ENCODE measurements around the gene VPS26A. TPM values are rescaled to one million over a fixed set of nuclear protein-coding genes. Genes with fewer than 3 reads are reported as not detected.
"Not testable (repeated sequence)": the region's sequence is repeated elsewhere in the genome, so short reads cannot be mapped to it uniquely, and the experiment has no call there.

The VPS26A gene
- total RNA-seq, 1 donor from 2014 or later: 31.7 TPM

DNA sequence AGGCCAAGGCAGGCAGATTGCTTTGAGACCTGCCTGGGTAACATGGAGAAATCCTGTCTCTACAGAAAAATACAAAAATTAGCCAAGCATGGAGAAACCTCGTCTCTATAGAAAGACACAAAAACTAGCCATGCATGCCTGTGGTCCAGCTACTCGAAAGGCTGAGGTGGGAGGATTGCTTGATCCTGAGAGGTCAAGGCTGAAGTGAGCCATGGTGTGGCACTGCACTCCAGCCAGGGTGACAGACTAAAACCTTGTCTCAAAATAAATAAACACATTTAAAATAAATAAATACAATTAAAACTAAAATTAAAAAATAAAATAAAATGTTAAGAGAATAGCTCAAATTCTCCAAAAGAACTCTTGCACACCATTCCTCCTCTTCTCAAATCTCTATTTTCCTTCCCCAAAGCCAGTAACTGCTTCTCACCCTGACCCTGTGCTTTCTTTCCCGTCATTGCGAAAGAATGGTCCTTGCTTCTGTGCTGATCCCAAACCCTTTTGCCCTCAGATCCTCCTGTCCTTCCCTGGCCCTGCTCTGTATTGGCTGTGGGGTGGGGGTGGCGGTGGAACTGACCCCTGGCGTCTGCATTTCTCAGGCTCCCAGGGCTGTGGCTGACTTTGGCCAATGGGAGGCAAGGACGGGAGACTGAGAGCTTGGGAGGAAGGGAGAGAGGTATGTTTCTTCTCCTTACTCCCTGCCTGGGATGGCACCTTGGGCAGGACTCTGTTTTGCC lies 23.7 kb upstream of the VPS26A start:
- intact Hi-C loops (cut with DNase I): no loop called here
- DNase-seq (ENCODE audit: low spot score): no peak

DNA sequence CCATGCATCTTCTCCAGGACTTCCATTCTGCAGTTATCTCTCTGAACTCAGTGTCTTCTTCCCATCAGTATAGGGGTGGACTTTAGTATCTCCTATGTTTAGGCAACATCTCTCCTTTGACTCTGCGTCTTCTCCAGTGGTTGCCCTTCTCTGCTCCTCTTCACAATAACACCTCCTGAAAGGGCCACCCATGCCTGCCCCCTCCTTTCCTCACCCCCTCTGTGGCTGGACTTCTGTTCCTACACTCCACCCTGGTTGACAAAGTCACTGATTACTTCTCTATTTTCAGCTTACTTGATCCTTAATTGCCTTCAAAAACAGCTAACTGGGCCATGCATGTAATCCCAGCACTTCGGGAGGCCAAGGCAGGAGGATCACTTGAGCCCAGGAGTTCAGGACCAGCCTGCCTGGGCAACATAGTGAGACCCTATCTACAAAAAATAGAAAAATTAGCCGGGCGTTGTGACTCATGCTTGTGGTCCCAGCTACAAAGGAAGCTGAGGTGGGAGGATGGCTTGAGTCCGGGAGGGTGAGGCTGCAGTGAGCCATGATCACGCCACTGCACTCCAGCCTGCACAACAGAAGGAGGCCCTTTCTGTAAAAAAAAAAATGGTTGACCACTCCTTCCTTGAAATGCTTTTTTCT lies 22.4 kb upstream of the VPS26A start:
- no peak for DNase-seq (ENCODE audit: low spot score)
- intact Hi-C loops (cut with DNase I): no loop called here

DNA sequence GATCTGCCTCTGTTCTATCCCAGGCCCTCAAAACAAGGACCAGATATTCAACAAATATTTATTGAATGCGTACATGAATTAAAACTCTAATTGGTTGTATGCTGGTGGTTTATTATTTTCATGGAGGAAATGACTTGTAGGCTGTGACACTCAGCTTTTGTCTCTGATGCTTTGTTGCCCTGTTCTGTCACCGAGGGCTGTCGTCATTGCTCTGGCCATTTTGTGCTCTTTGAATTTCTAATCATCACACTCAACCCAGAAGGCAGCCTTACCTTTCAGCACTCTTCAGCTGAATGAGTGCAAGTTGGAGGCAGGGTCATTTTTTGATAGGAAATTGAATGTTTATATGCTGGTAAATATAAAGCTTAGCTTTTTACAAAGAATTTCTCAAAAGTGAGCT lies 21.5 kb upstream of the VPS26A start:
- intact Hi-C loops (cut with DNase I): no loop called here
- no peak for DNase-seq (ENCODE audit: low spot score)

DNA sequence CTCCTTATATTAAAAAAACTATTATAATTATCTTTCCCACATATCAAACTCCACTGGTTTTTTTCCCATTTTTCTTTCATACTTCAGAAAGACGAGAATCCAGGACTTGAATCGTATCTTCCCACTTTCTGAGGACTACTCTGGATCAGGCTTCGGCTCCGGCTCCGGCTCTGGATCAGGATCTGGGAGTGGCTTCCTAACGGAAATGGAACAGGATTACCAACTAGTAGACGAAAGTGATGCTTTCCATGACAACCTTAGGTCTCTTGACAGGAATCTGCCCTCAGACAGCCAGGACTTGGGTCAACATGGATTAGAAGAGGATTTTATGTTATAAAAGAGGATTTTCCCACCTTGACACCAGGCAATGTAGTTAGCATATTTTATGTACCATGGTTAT lies 20.2 kb upstream of the VPS26A start:
- intact Hi-C loops (cut with DNase I): no loop called here

DNA sequence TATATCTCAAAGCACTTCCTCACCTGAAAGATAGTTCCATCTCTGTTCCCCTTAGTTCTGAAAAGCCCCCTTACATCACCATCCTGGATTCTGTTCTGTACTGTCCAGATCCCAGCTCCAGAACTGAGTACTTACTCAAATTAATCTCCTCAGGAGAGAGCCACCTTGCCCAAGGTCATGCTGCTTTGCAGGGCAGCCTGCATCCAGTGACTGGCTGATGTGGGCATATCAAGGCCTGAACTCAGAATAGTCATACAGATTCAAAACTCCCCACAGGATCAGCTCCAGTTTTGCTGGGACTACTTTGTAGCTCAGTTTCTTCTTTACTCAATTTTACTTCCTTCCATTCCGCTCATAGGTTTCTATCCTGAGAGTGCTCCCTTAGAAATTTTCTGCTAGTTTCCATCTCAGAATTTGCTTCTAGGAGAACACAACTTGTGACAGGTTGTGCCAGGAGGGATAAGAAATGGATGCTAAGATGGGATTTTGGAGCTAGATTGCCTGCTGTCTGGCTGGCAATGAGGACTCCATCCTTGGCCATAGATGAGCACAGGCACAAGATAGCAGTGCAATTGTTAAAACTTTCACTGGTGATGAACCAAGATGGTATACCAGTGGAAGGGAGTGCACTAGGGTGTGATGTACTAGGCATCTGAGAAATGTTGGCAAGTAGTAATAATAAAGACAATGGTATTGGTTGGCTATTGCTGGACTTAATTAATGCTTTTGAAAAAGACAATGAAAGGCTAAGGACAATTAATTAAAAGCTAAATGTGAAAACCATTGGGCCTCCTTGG lies 18.8 kb upstream of the VPS26A start:
- DNase-seq (ENCODE audit: low spot score): no peak
- intact Hi-C loops (cut with DNase I): no loop called here

More for the DNA sequence above, 20.2 kb upstream of the VPS26A start:
- no peak for DNase-seq (ENCODE audit: low spot score)

DNA sequence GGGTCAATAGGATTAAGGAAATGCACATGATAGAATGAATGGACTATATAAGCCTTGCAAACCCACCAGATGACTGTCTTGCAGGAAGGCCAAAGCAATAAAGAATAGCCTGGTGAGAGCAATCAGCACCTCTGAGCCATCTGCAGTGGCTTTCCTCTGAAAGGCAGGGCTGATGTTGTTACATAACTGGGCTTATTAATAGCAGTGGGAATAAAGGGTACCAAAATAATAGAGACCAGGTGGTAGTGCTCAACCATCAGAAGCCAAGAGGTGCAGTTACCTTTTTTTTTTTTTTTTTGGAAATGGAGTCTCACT lies 16.8 kb upstream of the VPS26A start:
- no peak for DNase-seq (ENCODE audit: low spot score)
- intact Hi-C loops (cut with DNase I): no loop called here

DNA sequence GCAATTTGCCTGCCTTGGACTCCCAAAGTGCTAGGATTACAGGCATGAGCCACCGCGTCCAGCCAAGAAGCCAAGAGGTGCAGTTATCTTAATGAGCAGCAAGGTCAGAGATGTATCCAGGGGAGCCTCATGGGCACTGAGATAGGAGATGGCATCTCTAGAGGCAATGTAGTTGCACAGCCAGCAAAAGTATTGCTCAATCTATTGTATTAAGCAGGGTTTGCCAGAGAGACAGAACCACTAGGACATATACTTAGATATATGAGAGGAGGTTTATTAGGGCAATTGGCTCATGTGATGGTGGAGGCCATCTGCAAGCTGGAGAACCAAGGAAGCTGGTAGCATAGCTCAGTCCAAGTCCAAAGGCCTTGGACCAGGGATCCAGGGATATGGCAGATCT lies 16.3 kb upstream of the VPS26A start:
- no peak for DNase-seq (ENCODE audit: low spot score)

DNA sequence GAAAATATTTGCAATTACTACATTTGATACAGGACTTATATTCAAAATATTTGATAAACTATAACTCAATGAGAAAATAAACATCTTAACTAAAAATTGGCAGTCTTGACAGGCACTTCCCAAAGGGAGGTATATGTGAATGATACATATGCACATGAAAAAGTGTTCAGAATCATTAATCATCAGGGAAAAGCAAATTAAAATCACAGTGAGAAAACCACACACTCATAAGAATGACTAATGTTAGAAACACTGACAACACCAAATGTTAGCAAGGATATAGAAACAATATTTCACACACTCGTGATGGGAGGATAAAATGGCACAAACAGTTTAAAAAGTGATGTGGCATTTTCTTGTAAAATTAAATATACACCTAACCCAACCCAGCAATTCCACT lies 4.1 kb upstream of the VPS26A start:
- intact Hi-C loops (cut with DNase I): loop anchor here (5.0 kb wide), 1 partner anchor 57 kb away; no protein-coding TSS in a partner anchor

More for the DNA sequence above, 16.3 kb upstream of the VPS26A start:
- intact Hi-C loops (cut with DNase I): no loop called here

DNA sequence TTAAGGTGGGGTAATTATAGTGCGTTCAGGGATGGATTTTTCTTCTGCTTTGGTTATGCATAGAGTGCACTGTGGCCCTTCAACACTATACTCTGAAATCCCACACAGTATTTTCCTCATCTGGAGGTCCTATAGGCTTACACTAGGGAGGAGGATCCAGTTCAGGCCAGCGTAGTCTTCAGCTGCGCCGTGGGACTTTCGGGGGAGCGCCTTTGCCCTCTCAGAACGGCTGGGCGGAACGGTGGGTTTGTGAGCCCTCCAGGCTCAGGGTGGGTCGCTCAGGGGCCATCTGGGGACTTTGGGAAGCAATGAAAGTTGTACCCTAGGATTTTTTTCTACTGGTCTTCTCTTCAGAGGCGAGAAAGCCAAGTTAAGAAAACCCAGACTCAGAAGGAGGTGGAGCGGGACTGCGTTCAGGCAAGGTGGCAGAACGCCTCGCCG lies 652 bp upstream of the VPS26A start:
- intact Hi-C loops (cut with DNase I): loop anchor here (5.0 kb wide), 1 partner anchor 54 kb away; no protein-coding TSS in a partner anchor
- DNase-seq (ENCODE audit: low spot score): no peak

More for the DNA sequence above, 4.1 kb upstream of the VPS26A start:
- DNase-seq (ENCODE audit: low spot score): no peak

DNA sequence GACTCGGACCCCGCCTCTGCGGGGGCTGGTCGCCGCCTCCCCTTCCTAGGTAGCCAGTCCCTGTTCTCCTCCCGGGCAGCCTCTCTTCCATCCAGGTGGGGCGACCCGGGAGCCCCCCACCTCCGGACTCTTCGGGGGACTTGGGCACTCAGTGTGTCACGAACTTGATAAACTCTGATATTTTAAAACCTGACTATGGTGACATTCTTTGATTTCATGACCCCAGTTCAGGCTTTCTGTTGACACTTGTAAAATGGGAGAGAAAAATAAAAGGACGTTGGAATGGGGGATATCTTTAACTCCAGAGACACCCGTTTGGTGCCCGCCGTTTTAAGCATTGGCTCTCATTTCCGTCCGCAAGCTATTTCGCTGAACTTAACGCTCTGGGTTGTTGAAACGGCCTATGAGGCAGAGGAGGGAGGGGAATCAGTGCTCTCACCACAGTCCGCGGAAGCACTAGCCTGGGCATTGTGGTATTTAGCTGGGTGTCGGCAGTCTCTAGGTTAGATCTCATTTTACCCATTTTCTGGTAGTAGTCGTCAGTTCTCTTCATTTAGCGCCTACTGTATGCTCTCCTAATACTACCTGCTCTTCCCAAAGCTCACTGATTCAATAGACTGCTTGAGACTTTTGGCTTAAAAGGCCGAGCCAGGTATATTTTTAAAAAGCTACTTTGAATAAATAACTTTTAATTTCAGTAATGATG lies 738 bp downstream of the VPS26A start:
- intact Hi-C loops (cut with DNase I): loop anchor here (5.0 kb wide), 1 partner anchor 53 kb away; no protein-coding TSS in a partner anchor

DNA sequence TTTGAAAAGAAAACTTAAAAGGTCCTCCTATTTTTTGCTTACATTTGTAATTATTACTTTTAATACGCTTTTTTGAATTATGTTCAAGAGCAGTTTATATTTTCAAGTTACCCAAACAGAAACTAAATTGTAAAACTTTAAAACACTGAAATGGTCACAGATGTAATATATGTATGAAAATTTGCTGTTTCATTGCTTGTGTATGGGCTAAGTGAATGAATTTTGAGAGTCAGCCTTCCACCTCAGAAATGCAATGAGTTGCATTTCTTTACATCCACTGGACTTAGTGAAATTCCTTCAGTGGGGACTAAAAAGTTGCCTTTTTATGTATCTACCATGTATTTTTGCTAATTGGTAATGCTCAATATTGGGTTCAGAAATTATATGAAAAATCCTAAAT lies 1.6 kb downstream of the VPS26A start:
- DNase-seq (ENCODE audit: low spot score): no peak
- intact Hi-C loops (cut with DNase I): no loop called here

More for the DNA sequence above, 738 bp downstream of the VPS26A start:
- no peak for DNase-seq (ENCODE audit: low spot score)

DNA sequence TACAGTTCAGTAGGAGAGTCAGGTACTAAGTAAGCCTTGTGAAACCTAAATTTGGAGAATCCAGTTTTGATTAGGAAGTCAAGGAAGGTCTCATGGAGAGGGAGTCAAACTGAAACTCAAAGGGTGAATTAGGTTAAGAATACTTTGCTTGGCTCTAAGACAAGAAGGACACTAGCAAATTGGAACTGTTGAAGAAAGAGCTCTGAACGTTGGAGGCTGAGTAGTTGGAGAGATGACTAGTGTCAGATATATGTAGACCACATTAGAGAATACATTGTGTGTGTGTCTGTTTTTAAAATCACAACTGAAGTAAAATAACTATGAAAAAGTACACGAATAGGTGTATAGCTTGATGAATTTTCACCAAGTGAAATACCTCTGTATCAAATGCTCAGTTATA lies 6.3 kb downstream of the VPS26A start:
- intact Hi-C loops (cut with DNase I): no loop called here
- DNase-seq (ENCODE audit: low spot score): no peak

DNA sequence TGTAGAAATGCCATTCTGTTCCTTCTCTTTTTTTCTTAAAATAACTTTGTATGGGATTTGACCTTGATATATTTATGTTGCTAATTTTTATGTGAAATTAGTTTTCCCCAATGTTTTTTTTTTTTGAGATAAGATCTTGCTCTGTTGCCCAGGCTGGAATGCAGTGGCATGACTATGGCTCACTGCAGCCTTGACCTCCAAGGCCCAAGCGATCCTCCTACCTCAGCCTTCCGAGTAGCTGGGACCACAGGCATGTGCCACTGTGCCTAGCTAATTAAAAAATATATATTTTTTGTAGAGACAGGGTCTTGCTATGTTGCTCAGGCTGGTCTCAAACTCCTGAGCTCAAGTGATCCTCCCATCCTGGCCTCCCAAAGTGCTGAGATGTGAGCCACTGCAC lies 16.0 kb downstream of the VPS26A start:
- no peak for DNase-seq (ENCODE audit: low spot score)
- intact Hi-C loops (cut with DNase I): no loop called here

DNA sequence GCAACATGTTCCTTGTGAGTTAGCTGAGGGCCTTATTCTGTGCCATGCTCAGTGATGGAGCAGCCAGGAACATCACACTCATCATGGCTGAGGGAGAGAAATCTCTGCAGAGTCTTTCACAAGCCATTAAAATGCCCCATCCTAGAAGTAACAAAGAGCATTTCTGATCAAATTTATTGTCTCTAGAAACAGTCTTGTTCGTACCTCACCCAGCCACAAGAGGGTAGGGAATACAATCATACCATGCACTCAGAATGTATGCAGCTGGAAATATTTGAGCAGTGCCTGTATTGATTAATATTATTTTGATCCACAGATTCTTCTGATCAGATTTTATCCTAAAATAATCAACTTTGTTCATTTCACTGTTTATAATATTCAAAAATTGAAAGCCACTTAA lies 17.3 kb downstream of the VPS26A start:
- no peak for DNase-seq (ENCODE audit: low spot score)
- intact Hi-C loops (cut with DNase I): no loop called here

DNA sequence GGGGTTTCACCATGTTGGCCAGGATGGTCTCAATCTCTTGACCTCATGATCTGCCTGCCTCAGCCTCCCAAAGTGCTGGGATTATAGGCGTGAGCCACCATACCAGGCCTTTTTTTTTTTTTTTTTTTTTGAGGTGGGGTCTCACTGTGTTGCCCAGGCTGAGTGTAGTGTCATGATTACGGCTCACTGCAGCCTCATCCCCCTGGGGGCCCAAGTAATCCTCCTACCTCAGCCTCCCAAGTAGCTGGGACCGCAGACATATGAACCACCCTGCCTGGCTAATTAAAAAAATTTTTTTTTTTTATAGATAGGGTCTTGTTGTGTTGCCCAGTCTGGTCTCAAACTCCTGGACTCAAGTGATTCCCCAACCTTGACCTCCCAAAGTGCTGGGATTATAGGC lies 18.1 kb downstream of the VPS26A start:
- DNase-seq (ENCODE audit: low spot score); intact Hi-C loops (cut with DNase I): not testable (repeated sequence)

DNA sequence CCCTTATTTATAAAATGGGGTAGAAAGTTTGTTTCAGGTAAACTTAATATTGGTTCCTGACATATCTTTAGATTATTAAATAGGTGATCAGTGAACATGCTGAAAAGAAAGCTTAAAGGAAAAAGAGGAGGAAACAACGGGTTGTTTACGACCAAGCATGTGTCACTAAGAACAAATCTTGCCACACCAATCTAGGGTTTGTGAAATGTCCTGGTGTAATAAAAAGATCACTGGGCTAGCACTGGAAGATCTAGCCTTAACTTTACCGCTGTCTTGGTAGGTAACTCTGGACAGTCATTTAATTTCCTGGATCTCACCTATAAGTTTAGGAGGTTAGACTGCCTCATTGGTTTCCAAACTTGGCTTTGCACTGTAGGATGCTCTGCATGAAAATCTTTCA lies 19.0 kb downstream of the VPS26A start:
- intact Hi-C loops (cut with DNase I): no loop called here
- no peak for DNase-seq (ENCODE audit: low spot score)

DNA sequence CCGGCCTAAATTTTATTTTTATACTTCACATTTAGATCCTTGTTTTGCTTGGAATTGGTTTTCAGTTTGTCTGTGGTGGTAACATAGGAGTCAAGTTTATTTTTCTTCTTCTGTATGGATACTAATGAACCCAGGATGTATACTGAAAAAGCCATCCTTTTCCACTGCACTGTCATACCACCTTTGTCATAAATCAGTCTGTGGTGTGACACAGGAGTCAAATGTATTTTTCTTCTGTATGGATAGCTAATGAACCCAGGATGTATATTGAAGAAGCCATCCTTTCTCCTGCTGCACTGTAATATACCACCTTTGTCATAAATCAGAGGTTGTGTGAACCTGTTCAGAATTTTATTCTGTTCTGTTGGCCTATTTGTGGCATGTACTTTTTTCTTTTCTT lies 21.4 kb downstream of the VPS26A start:
- no peak for DNase-seq (ENCODE audit: low spot score)
- intact Hi-C loops (cut with DNase I): no loop called here

DNA sequence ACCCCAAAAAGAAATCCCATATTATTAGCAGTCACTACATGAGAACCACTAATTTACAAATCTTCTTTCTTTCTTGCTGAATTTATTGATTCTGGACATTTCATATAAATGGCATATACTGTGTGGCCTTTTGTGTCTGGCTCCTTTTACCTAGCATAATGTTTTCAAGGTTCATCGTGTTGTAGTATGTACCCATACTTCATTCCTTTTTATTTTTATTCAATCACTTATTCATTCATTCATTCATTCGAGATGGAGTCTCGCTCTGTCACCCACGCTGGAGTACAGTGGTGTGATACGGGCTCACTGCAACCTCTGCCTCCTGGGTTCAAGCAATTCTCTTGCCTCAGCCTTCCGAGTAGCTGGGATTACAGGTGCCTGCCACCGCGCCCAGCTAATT lies 21.9 kb downstream of the VPS26A start:
- DNase-seq (ENCODE audit: low spot score): no peak
- intact Hi-C loops (cut with DNase I): no loop called here

DNA sequence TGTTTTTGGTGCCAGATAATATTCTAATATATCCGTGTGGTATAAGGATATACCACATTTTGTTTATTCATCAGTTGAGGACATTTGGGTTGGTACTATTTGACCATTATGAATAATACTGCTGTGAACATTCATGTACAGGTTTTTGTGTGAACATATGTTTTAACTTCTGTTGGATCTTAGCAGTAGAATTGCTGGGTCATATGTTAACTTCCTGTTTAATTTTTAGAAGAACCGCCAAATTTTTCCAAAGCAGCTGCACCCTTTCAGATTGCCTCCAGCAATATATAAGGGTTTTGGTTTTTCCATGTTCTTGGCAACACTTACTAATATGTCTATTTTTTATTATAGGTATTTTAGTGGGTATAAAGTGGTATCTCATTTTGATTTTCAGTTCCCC lies 22.8 kb downstream of the VPS26A start:
- intact Hi-C loops (cut with DNase I): no loop called here

DNA sequence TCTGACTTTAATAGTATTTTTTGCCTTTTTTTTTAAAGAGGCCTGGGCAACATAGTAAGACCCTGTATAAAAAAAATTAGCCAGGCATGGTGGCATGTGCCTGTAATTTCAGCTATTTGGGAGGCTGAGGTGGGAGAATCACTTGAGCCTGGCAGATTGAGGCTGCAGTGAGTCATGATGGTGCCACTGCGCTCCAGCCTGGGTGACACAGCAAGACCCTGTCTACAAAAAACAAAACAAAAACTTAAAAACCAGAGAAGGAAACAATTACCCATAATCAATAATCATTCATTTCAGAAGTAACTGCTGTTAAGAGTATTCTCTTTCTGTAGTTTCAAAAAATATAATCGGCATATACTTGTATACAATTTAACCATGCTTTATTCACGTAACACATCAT lies 28.0 kb downstream of the VPS26A start:
- intact Hi-C loops (cut with DNase I): no loop called here
- DNase-seq (ENCODE audit: low spot score): no peak

More for the DNA sequence above, 22.8 kb downstream of the VPS26A start:
- DNase-seq (ENCODE audit: low spot score): no peak
